BLaER1 (cell line): ENCODE data around the gene BRD9.
"Not testable (repeated sequence)": the region's sequence is repeated elsewhere in the genome, so short reads cannot be mapped to it uniquely, and the experiment has no call there.

ENCODE experiments used
- H3K27ac ChIP-seq: shearing (Covaris generic); formaldehyde crosslinking; 2 replicates; pipeline ENCODE4 v1.8.1; 2022
- H3K27me3 ChIP-seq: shearing (Covaris generic); formaldehyde crosslinking; 2 replicates; pipeline ENCODE4 v1.8.1; 2022
- H3K36me3 ChIP-seq: shearing (Covaris generic); formaldehyde crosslinking; 2 replicates; pipeline ENCODE4 v1.8.1; 2022
- H3K4me1 ChIP-seq: shearing (Covaris generic); formaldehyde crosslinking; 2 replicates; pipeline ENCODE4 v1.8.1; 2022
- H3K4me2 ChIP-seq: shearing (Covaris generic); formaldehyde crosslinking; 2 replicates; pipeline ENCODE4 v1.8.1; 2022
- H3K4me3 ChIP-seq: shearing (Covaris generic); formaldehyde crosslinking; 2 replicates; pipeline ENCODE4 v1.8.1; 2022
- H3K9ac ChIP-seq: shearing (Covaris generic); formaldehyde crosslinking; 2 replicates; pipeline ENCODE4 v1.8.1; 2022
- H3K9me3 ChIP-seq: shearing (Covaris generic); formaldehyde crosslinking; 2 replicates; pipeline ENCODE4 v1.8.1; 2022
- H4K20me1 ChIP-seq: shearing (Covaris generic); formaldehyde crosslinking; 2 replicates; pipeline ENCODE4 v1.8.1; 2022
- Cebpa-rat ChIP-seq: shearing (Covaris generic); IDR thresholded peaks from 2 replicates; pipeline ENCODE4 v1.8.1; 2022

Gene BRD9

DNA sequence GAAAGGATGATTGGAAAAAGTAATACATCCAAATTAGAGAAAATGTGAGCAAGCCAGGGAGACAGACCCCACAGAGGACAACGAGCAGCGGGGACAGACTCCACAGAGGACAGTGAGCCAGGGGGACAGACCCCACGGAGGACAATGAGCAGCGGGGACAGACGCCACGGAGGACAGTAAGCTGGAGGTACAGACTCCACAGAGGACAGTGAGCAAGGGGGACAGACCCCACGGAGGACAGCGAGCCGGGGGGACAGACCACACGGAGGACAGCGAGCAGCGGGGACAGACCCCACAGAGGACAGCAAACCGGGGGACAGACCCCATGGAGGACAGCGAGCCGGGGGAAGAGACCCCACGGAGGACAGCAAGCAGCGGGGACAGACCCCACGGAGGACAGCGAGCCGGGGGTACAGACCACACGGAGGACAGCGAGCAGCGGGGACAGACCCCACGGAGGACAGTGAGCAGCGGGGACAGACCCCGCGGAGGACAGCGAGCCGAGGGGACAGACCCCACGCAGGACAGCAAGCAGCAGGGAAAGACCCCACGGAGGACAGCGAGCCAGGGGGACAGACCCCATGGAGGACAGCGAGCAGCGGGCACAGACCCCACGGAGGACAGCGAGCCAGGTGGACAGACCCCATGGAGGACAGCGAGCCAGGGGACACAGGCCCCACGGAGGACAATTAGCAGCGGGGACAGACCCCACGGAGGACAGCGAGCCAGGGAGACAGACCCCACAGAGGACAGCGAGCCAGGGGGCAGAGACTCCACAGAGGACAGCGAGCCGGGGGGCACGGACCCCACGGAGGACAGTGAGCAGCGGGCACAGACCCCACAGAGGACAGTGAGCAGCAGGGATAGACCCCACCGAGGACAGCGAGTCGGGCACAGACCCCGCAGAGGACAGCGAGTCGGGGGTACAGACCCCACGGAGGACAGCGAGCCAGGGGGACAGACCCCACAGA is 39.9 kb downstream of the BRD9 start:
- H3K4me3 ChIP-seq: no peak overlapping the region
- H4K20me1 ChIP-seq: peaks cover 18% of the 10 kb centered on the region; the same call in 1 of the 2 replicates
- no peak for TF ChIP-seq Cebpa-rat
- no peak overlapping the region for H3K4me2 ChIP-seq
- no peak overlapping the region for H3K9ac ChIP-seq
- no peak overlapping the region for H3K27ac ChIP-seq
- H3K27me3 ChIP-seq: no peaks in the 10 kb centered on the region
- H3K4me1 ChIP-seq: peaks cover 7% of the 10 kb centered on the region; the same call in 1 of the 2 replicates
- no peaks in the 10 kb centered on the region for H3K36me3 ChIP-seq
- H3K9me3 ChIP-seq: no peaks in the 10 kb centered on the region

GRCh38 chr5:852018-852417 is 40.6 kb downstream of the BRD9 start:
- H3K27me3 ChIP-seq: no peaks in the 10 kb centered on the region
- H3K4me2 ChIP-seq: no peak overlapping the region
- H4K20me1 ChIP-seq: peaks cover 18% of the 10 kb centered on the region; the same call in 1 of the 2 replicates
- TF ChIP-seq Cebpa-rat: no peak
- no peaks in the 10 kb centered on the region for H3K9me3 ChIP-seq
- H3K27ac ChIP-seq: no peak overlapping the region
- H3K4me3 ChIP-seq: no peak overlapping the region
- no peaks in the 10 kb centered on the region for H3K36me3 ChIP-seq
- peaks cover under 1% of the 10 kb centered on the region; the same call in 1 of the 2 replicates for H3K4me1 ChIP-seq
- no peak overlapping the region for H3K9ac ChIP-seq

DNA sequence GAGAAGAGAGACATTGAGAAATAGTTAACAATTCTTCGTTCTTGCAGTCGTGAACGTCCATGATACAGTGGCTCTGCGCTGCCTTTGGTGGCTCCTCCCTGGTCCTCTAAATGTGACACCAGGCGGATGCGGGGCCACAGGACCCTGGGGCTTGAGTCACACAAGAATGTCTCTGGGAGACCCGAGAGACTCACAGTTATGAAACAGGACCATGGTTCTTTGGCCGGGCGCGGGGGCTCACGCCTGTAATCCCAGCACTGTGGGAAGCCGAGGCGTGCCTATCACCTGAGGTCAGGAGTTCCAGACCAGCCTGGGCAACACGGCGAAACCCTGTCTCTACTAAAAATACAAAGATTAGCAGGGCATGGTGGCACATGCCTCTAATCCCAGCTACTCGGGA is 41.0 kb downstream of the BRD9 start:
- no peaks in the 10 kb centered on the region for H3K4me1 ChIP-seq
- H4K20me1 ChIP-seq: peaks cover 18% of the 10 kb centered on the region; the same call in 1 of the 2 replicates
- H3K9me3 ChIP-seq: no peaks in the 10 kb centered on the region
- no peak overlapping the region for H3K4me3 ChIP-seq
- no peaks in the 10 kb centered on the region for H3K27me3 ChIP-seq
- TF ChIP-seq Cebpa-rat: no peak
- H3K9ac ChIP-seq: no peak overlapping the region
- H3K4me2 ChIP-seq: no peak overlapping the region
- H3K27ac ChIP-seq: no peak overlapping the region
- no peaks in the 10 kb centered on the region for H3K36me3 ChIP-seq

DNA sequence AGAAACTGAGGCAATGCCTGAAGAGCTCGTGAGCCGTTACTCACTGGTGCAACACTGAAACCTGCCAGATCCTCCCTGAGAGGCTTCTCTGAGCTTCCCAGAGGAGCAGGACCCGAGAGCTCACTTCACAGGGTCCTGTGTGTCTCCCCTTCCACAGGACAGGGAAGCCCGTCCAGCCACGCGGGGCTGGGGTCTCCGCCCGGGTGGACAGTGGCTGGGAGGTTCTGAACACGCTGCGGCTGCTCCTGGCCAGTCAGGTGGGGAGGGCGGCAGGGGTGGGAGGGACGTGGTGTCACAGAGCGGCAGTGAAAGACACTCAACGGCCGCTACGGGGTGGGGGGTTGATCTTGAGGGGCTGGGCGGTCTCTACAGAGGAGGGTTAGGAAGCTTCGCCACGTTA is 41.5 kb downstream of the BRD9 start:
- H3K4me2 ChIP-seq: no peak overlapping the region
- H3K36me3 ChIP-seq: no peaks in the 10 kb centered on the region
- TF ChIP-seq Cebpa-rat: no peak
- no peak overlapping the region for H3K27ac ChIP-seq
- H3K27me3 ChIP-seq: no peaks in the 10 kb centered on the region
- no peak overlapping the region for H3K9ac ChIP-seq
- no peak overlapping the region for H3K4me3 ChIP-seq
- peaks cover 18% of the 10 kb centered on the region; the same call in 1 of the 2 replicates for H4K20me1 ChIP-seq
- no peaks in the 10 kb centered on the region for H3K9me3 ChIP-seq
- H3K4me1 ChIP-seq: no peaks in the 10 kb centered on the region

- no peak within 1 kb of the TSS for H3K4me3 ChIP-seq
- H3K9ac ChIP-seq: no peak within 1 kb of the TSS
These were observed 42.0 kb downstream of the BRD9 start, which contains the start of gene ZDHHC11 for GRCh38 chr5:850511-851006. Gene ZDHHC11, minus strand, starts transcription at chr5:850986. Its CDS starts 384 bp downstream, at chr5:850602.

GRCh38 chr5:849651-850301 is 42.8 kb downstream of the BRD9 start:
- Histone ChIP-seq H3K4me2 (no peak overlapping the region), H3K27me3 (no peaks in the 10 kb centered on the region), H3K4me3 (no peak overlapping the region), H3K9me3 (no peaks in the 10 kb centered on the region), H3K4me1 (no peaks in the 10 kb centered on the region), H3K9ac (no peak overlapping the region), H3K36me3 (no peaks in the 10 kb centered on the region), H4K20me1 (peaks cover 9% of the 10 kb centered on the region; the same call in 1 of the 2 replicates), H3K27ac (no peak overlapping the region)
- no peak for TF ChIP-seq Cebpa-rat

More at GRCh38 chr5:850511-851006, 42.0 kb downstream of the BRD9 start, which contains the start of gene ZDHHC11:
- no peak for TF ChIP-seq Cebpa-rat
- H4K20me1 ChIP-seq: peaks cover 15% of the 10 kb centered on the region; the same call in 1 of the 2 replicates
- no peaks in the 10 kb centered on the region for H3K27me3 ChIP-seq
- H3K36me3 ChIP-seq: no peaks in the 10 kb centered on the region
- no peaks in the 10 kb centered on the region for H3K9me3 ChIP-seq
- H3K4me1 ChIP-seq: no peaks in the 10 kb centered on the region
- no peak within 1 kb of the TSS for H3K27ac ChIP-seq
- no peak within 1 kb of the TSS for H3K4me2 ChIP-seq

DNA sequence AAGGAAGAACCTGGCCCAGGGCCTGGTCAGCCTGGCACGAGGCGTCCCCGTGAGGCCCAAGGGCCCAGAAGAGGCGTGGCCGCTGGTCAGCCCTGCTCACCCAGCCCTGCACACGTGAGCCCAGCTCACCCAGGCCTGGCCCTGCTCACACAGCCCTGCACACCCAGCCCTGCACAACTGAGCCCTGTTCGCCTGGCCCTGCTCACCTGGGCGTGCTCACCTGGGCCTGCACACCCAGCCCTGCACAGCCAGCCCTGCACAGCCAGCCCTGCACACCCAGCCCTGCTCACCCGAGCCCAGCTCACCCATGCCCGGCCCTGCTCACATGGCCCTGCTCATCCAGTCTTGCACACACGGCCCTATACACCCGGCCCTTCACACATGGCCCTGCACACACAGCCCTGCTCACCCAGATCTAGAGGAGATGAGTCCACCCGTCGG is 43.9 kb downstream of the BRD9 start:
- H3K9me3 ChIP-seq: no peaks in the 10 kb centered on the region
- no peak overlapping the region for H3K9ac ChIP-seq
- H3K36me3 ChIP-seq: no peaks in the 10 kb centered on the region
- no peak overlapping the region for H3K27ac ChIP-seq
- no peaks in the 10 kb centered on the region for H3K27me3 ChIP-seq
- peaks cover 9% of the 10 kb centered on the region; the same call in 1 of the 2 replicates for H4K20me1 ChIP-seq
- H3K4me1 ChIP-seq: no peaks in the 10 kb centered on the region
- H3K4me2 ChIP-seq: no peak overlapping the region
- TF ChIP-seq Cebpa-rat: no peak
- no peak overlapping the region for H3K4me3 ChIP-seq

GRCh38 chr5:847736-848135 is 44.9 kb downstream of the BRD9 start:
- H4K20me1 ChIP-seq, H3K36me3 ChIP-seq, H3K4me1 ChIP-seq, H3K4me3 ChIP-seq, H3K9me3 ChIP-seq, H3K9ac ChIP-seq, H3K4me2 ChIP-seq, H3K27me3 ChIP-seq, H3K27ac ChIP-seq: not testable (repeated sequence)

DNA sequence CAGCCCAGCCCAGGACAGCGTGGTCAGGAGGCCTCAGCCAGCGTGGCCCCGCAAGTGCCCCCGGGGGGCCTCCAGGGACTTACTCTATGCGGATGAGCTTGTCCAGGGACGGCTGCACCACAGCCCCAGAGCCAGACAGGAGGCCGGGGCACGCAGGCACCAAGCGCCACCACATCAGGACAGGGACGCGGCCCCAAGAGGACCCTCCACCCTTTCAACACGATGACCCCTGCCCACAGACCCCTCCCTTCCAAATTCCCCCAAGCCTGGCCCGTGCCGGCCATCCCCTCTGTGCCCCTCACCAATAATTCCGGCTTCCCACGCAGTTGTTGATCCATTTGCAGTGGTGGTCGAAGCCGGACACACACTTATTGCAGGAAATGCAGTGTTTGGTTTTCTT is 45.4 kb downstream of the BRD9 start:
- H3K9me3 ChIP-seq, H3K36me3 ChIP-seq, H3K27me3 ChIP-seq, H3K4me1 ChIP-seq, H4K20me1 ChIP-seq, H3K4me2 ChIP-seq, H3K9ac ChIP-seq, H3K4me3 ChIP-seq, H3K27ac ChIP-seq: not testable (repeated sequence)

DNA sequence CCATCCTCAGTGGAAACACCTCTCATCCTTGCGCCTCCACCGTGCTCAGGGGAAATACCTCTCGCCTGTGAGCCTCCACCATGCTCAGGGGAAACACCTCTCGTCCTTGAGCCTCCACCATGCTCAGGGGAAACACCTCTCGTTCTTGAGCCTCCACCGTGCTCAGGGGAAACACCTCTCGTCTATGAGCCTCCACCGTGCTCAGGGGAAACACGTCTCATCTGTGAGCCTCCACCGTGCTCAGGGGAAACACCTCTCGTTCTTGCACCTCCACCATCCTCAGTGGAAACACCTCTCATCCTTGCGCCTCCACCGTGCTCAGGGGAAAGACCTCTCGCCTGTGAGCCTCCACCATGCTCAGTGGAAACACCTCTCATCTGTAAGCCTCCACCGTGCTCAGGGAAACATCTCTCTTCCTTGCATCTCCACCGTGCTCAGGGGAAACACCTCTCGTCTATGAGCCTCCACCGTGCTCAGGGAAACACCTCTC is 46.0 kb downstream of the BRD9 start:
- not testable (repeated sequence) for H3K4me2 ChIP-seq, H3K9me3 ChIP-seq, H3K36me3 ChIP-seq, H3K4me3 ChIP-seq, H3K27ac ChIP-seq, H4K20me1 ChIP-seq, H3K9ac ChIP-seq, H3K27me3 ChIP-seq
- H3K4me1 ChIP-seq: peaks cover 11% of the 10 kb centered on the region

DNA sequence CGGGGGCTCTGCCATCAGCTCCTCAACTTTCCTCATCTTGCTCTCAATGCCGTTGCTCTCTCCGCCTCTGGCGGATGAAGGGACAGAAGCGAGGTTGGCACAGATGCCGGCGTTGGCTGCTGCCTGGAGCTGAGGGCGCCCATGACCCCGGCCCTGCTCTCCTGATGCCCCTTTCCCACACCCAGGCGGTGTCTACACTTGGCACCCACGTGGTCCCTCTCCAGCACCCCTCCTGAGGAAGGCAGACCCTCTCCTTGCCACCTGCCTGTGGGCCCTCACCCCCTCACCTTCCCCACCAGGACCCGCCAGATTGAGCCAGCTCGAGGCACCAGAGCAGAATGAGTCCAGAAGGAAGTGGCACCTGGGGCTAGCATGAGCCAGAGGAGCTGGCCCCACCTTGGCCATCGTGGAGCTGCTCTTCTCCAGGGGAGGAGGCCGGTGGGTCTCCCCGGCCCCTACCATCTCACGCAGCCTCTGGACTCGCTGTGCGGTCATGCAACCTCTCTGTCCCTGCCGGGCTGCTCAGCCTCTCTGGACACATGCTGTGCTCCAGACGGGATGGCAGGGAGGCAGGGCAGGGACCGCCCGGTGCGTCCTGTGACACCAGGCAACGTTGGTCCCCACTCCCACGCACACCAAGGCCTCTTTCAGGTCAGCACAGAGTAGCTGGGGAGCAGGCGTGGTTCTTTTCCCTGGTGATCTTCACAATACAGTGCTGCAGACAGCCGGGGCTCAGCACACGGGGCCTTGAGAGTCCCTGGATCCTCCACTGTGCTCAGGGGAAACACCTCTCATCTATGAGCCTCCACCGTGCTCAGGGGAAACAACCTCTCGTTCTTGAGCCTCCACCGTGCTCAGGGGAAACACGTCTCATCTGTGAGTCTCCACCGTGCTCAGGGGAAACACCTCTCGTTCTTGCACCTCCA is 46.7 kb downstream of the BRD9 start:
- H3K36me3 ChIP-seq, H3K9ac ChIP-seq, H3K27ac ChIP-seq, H4K20me1 ChIP-seq, H3K27me3 ChIP-seq, H3K4me2 ChIP-seq, H3K4me3 ChIP-seq, H3K9me3 ChIP-seq: not testable (repeated sequence)
- peaks cover 17% of the 10 kb centered on the region for H3K4me1 ChIP-seq

DNA sequence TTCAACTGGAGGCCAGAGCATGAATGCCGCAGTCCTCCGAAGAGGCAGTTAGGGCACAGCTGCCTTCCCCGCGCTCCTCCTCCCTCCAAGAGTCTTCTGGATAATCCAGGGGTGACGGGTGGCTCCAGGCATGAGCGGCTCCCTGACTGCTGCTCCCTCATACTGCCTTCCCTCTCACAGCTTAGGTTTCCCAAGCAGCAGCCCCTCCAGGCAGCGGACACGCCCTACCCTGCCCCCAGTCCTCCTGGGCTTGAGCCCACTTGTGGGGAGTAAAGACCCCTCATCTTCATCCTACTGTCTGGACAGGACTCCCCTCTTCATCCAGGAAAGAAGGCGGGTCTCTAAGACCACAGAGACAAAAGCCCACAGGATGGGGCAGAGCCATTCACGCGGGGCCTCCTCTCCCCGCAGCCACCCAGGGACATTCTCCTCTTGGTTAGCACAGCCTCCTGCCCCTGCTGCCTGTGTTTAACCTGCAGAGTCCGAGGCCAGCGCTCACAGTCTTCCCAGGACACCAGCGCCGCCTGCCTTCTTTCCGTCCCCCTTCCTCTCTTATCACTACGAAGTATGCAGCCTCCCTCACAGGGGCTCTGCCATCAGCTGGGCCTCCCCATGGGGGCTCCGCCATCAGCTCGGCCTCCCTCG is 47.4 kb downstream of the BRD9 start:
- H3K4me3 ChIP-seq: not testable (repeated sequence)

More for the DNA sequence above, 47.4 kb downstream of the BRD9 start:
- H3K9me3 ChIP-seq, H3K27me3 ChIP-seq, H3K27ac ChIP-seq, H3K4me2 ChIP-seq, H4K20me1 ChIP-seq, H3K9ac ChIP-seq, H3K36me3 ChIP-seq: not testable (repeated sequence)
- peaks cover 17% of the 10 kb centered on the region for H3K4me1 ChIP-seq
